Osteoblast (primary cell): ENCODE data around the gene RHBDD3. TPM values are rescaled to one million over a fixed set of nuclear protein-coding genes. Genes with fewer than 3 reads are reported as not detected.

Experiments
- DNase-seq: peaks from one replicate; pipeline ENCODE4 v3.0.0; 2011; ENCODE audit warnings: low spot score, mixed read lengths; ENCODE audit not compliant: insufficient read length; ENCODE audit errors: missing footprints
- H2AFZ ChIP-seq: 2 replicates; pipeline ENCODE4 v1.6.0; 2011; ENCODE audit warnings: mild to moderate bottlenecking, low read length
- H3K27ac ChIP-seq: 2 replicates; pipeline ENCODE4 v1.5.1; 2011; ENCODE audit warnings: mild to moderate bottlenecking, low read depth, low read length, moderate library complexity
- H3K27me3 ChIP-seq: 2 replicates; pipeline ENCODE4 v1.6.0; 2012; ENCODE audit warnings: mild to moderate bottlenecking, control low read depth, inconsistent platforms, low read length, moderate library complexity; ENCODE audit not compliant: insufficient read depth
- H3K36me3 ChIP-seq: 2 replicates; pipeline ENCODE4 v1.5.1; 2011; ENCODE audit warnings: mild to moderate bottlenecking, low read length, control low read depth, moderate library complexity; ENCODE audit not compliant: insufficient read depth
- H3K4me1 ChIP-seq: 2 replicates; pipeline ENCODE4 v1.5.1; 2011; ENCODE audit warnings: mild to moderate bottlenecking, low read length, control low read depth, moderate library complexity; ENCODE audit not compliant: insufficient read depth
- H3K4me2 ChIP-seq: 2 replicates; pipeline ENCODE4 v1.6.0; 2011; ENCODE audit warnings: mild to moderate bottlenecking, low read length; ENCODE audit not compliant: insufficient read depth
- H3K4me3 ChIP-seq: fragments of 200-600 bp; sonication (generic); 3 replicates; pipeline ENCODE4 v1.5.1; 2012; ENCODE audit warnings: mild to moderate bottlenecking, low read length, inconsistent platforms; ENCODE audit not compliant: insufficient read depth
- H3K79me2 ChIP-seq: 2 replicates; pipeline ENCODE4 v1.6.0; 2012; ENCODE audit warnings: mild to moderate bottlenecking, low read length, control low read depth, inconsistent platforms; ENCODE audit not compliant: insufficient read depth
- H3K9me3 ChIP-seq: 2 replicates; pipeline ENCODE4 v1.5.1; 2011; ENCODE audit warnings: low read depth, low read length, control low read depth
- H4K20me1 ChIP-seq: 2 replicates; pipeline ENCODE4 v1.6.0; 2012; ENCODE audit warnings: mild to moderate bottlenecking, low read length, control low read depth; ENCODE audit not compliant: insufficient read depth
- CTCF ChIP-seq: IDR thresholded peaks from 2 replicates; pipeline ENCODE4 v1.5.1; 2011; ENCODE audit warnings: mild to moderate bottlenecking, low read depth, low read length, moderate library complexity; ENCODE audit errors: extremely low read depth
- total RNA-seq: library from RNA; depleted of rRNA; stranded (reverse); fragments of >200 nt; gene quantifications from 2 replicates; pipeline ENCODE4 v1.2.3, GENCODE V29; 2012

RHBDD3 gene
- total RNA-seq, 1 donor, result 25.0 TPM

- H2AFZ ChIP-seq, result peak within 1 kb of the TSS; percentile 99
- H3K27ac ChIP-seq, result peak within 1 kb of the TSS; percentile 65
- peaks cover 32% of the 10 kb centered on the region for H3K79me2 ChIP-seq
- DNase-seq, result peak; percentile 100
- no peaks in the 10 kb centered on the region for H3K36me3 ChIP-seq
- no peaks in the 10 kb centered on the region for H3K27me3 ChIP-seq
- H4K20me1 ChIP-seq, result peaks cover 8% of the 10 kb centered on the region
- no peaks in the 10 kb centered on the region for H3K9me3 ChIP-seq
- TF ChIP-seq CTCF, result peak; percentile 56
- peak within 1 kb of the TSS; percentile 95 for H3K4me2 ChIP-seq
- H3K4me1 ChIP-seq, result peaks cover 31% of the 10 kb centered on the region
- peak within 1 kb of the TSS; percentile 81 for H3K4me3 ChIP-seq
Measured at GRCh38 chr22:29306175-29306834, 38.5 kb upstream of the RHBDD3 start, which contains the start of gene GAS2L1. GAS2L1 (plus strand) TSS chr22:29306650; CDS start chr22:29308106, 1,456 bp downstream.

GRCh38 chr22:29305836-29306174 is 38.0 kb upstream of the RHBDD3 start:
- H4K20me1 ChIP-seq, result peaks cover 11% of the 10 kb centered on the region
- TF ChIP-seq CTCF, result no peak
- H3K79me2 ChIP-seq, result peaks cover 31% of the 10 kb centered on the region
- H3K4me3 ChIP-seq, result peak overlapping the region; percentile 81
- peaks cover 3% of the 10 kb centered on the region for H3K36me3 ChIP-seq
- no peaks in the 10 kb centered on the region for H3K27me3 ChIP-seq
- no peak for DNase-seq
- no peaks in the 10 kb centered on the region for H3K9me3 ChIP-seq
- peaks cover 26% of the 10 kb centered on the region for H3K4me1 ChIP-seq
- no peak overlapping the region for H3K27ac ChIP-seq
- H3K4me2 ChIP-seq, result peak overlapping the region; percentile 95
- H2AFZ ChIP-seq, result peak overlapping the region; percentile 42

- no peak overlapping the region for H3K4me3 ChIP-seq
- no peak overlapping the region for H3K27ac ChIP-seq
- peaks cover 23% of the 10 kb centered on the region for H4K20me1 ChIP-seq
- H3K4me2 ChIP-seq, result no peak overlapping the region
- no peak overlapping the region for H2AFZ ChIP-seq
- no peaks in the 10 kb centered on the region for H3K27me3 ChIP-seq
- peaks cover 7% of the 10 kb centered on the region for H3K79me2 ChIP-seq
- peaks cover 7% of the 10 kb centered on the region for H3K4me1 ChIP-seq
- H3K9me3 ChIP-seq, result no peaks in the 10 kb centered on the region
- H3K36me3 ChIP-seq, result peaks cover 31% of the 10 kb centered on the region
- TF ChIP-seq CTCF, result no peak
- DNase-seq, result peak; percentile 71
Measured at GRCh38 chr22:29302681-29303465, 35.1 kb upstream of the RHBDD3 start.

- no peak overlapping the region for H3K4me2 ChIP-seq
- peaks cover 23% of the 10 kb centered on the region for H4K20me1 ChIP-seq
- H3K27me3 ChIP-seq, result no peaks in the 10 kb centered on the region
- peaks cover 2% of the 10 kb centered on the region for H3K79me2 ChIP-seq
- peaks cover 37% of the 10 kb centered on the region for H3K36me3 ChIP-seq
- peak; percentile 68 for DNase-seq
- H2AFZ ChIP-seq, result no peak overlapping the region
- H3K4me3 ChIP-seq, result no peak overlapping the region
- TF ChIP-seq CTCF, result no peak
- no peaks in the 10 kb centered on the region for H3K9me3 ChIP-seq
- peaks cover 2% of the 10 kb centered on the region for H3K4me1 ChIP-seq
- no peak overlapping the region for H3K27ac ChIP-seq
Measured at GRCh38 chr22:29302402-29302680, 34.6 kb upstream of the RHBDD3 start.
